IMR-90 (cell line): ENCODE measurements around the gene TENM4. TPM values are rescaled to one million over a fixed set of nuclear protein-coding genes. Genes with fewer than 3 reads are reported as not detected.

Source experiments
- ATAC-seq: fragments of 200-7000 bp; cut with Tn5 transposase; 2 replicates; pipeline ENCODE4 v1.9.1; 2020; ENCODE audit warnings: low read depth, mild to moderate bottlenecking, moderate library complexity
- BruUV-seq: library from RNA; stranded (reverse); fragments of 400-500 nt; replicated peaks from 2 replicates; lab custom pipeline; 2021; lab: Mats Ljungman, UMichigan
- CTCF ChIA-PET: fragments of 300-600 bp; formaldehyde crosslinking; extraction: SDS; loops from one replicate; lab custom pipeline; 2021; ENCODE audit warnings: antibody characterized with exemption; lab: Yijun Ruan, JAX
- POLR2A ChIA-PET: fragments of 300-600 bp; sonication (Branson Sonifier 250); formaldehyde crosslinking; loops from one replicate; lab custom pipeline; 2022; ENCODE audit warnings: antibody characterized with exemption; ENCODE audit not compliant: unreplicated experiment; lab: Charles Lee
- DNase-seq: peaks from one replicate; pipeline ENCODE4 v3.0.0; 2013
- H2AFZ ChIP-seq: replicated peaks from 2 replicates; pipeline ENCODE3; 2013; ENCODE audit warnings: low read length, mild to moderate bottlenecking; ENCODE audit not compliant: poor library complexity
- H2AK5ac ChIP-seq: 2 replicates; pipeline ENCODE4 v1.6.1; 2013; ENCODE audit warnings: low read depth, low read length, inconsistent platforms
- H2AK9ac ChIP-seq: replicated peaks from 2 replicates; pipeline ENCODE3; 2013; ENCODE audit warnings: mild to moderate bottlenecking, low read depth, low read length, moderate library complexity; ENCODE audit not compliant: poor library complexity
- H2BK120ac ChIP-seq: 2 replicates; pipeline ENCODE4 v1.6.1; 2013; ENCODE audit warnings: low read depth, low read length, inconsistent platforms
- H2BK15ac ChIP-seq: 3 replicates; pipeline ENCODE4 v1.6.1; 2013; ENCODE audit warnings: low read depth, low read length, inconsistent platforms
- H2BK20ac ChIP-seq: 2 replicates; pipeline ENCODE4 v1.6.1; 2013; ENCODE audit warnings: low read depth, mild to moderate bottlenecking, inconsistent platforms, low read length, moderate library complexity
- H2BK5ac ChIP-seq: 2 replicates; pipeline ENCODE4 v1.6.1; 2013; ENCODE audit warnings: mild to moderate bottlenecking, low read depth, low read length, inconsistent platforms; ENCODE audit not compliant: poor library complexity, severe bottlenecking
- H3K14ac ChIP-seq: replicated peaks from 2 replicates; pipeline ENCODE4 v1.6.1; 2013; ENCODE audit warnings: low read depth, low read length, inconsistent platforms
- H3K18ac ChIP-seq: 2 replicates; pipeline ENCODE4 v1.6.1; 2013; ENCODE audit warnings: low read depth, low read length, control low read depth
- H3K23ac ChIP-seq: 2 replicates; pipeline ENCODE4 v1.6.1; 2013; ENCODE audit warnings: low read depth, low read length, inconsistent platforms
- H3K27ac ChIP-seq: 2 replicates; pipeline ENCODE4 v1.5.1; 2013; ENCODE audit warnings: mild to moderate bottlenecking, control low read depth, low read length; ENCODE audit not compliant: insufficient read depth
- H3K27me3 ChIP-seq: 2 replicates; pipeline ENCODE4 v1.6.1; 2013; ENCODE audit warnings: low read length; ENCODE audit not compliant: control insufficient read depth, insufficient read depth
- H3K36me3 ChIP-seq: 2 replicates; pipeline ENCODE4 v1.6.1; 2013; ENCODE audit warnings: low read length, mixed read lengths; ENCODE audit not compliant: control insufficient read depth, insufficient read depth
- H3K4ac ChIP-seq: 2 replicates; pipeline ENCODE4 v1.6.1; 2013; ENCODE audit warnings: low read depth, low read length, inconsistent platforms
- H3K4me1 ChIP-seq: 2 replicates; pipeline ENCODE4 v1.6.1; 2013; ENCODE audit warnings: low read length, mixed read lengths; ENCODE audit not compliant: control insufficient read depth, insufficient read depth
- H3K4me2 ChIP-seq: 2 replicates; pipeline ENCODE4 v1.6.1; 2013; ENCODE audit warnings: low read depth, mild to moderate bottlenecking, control low read depth, low read length, moderate library complexity
- H3K4me3 ChIP-seq: 2 replicates; pipeline ENCODE4 v1.5.1; 2013; ENCODE audit warnings: low read depth, mild to moderate bottlenecking, control low read depth, low read length, moderate library complexity; ENCODE audit not compliant: insufficient read depth
- H3K56ac ChIP-seq: 2 replicates; pipeline ENCODE4 v1.6.1; 2013; ENCODE audit warnings: low read length, inconsistent platforms; ENCODE audit not compliant: insufficient read depth; ENCODE audit errors: extremely low read depth
- H3K79me1 ChIP-seq, 2 experiments: 2 replicates each; pipeline ENCODE4 v1.6.1; 2013; ENCODE audit warnings: low read length in 2 of 2, inconsistent platforms in 1 of 2, low read depth in 1 of 2
- H3K9ac ChIP-seq: 2 replicates; pipeline ENCODE4 v1.6.1; 2013; ENCODE audit warnings: low read depth, low read length, control low read depth
- H3K9me1 ChIP-seq: 2 replicates; pipeline ENCODE4 v1.6.1; 2013; ENCODE audit warnings: low read length, inconsistent platforms; ENCODE audit not compliant: insufficient read depth
- H3K9me3 ChIP-seq: 2 replicates; pipeline ENCODE4 v1.6.1; 2013; ENCODE audit warnings: low read length; ENCODE audit not compliant: control insufficient read depth, insufficient read depth
- H4K20me1 ChIP-seq: 2 replicates; pipeline ENCODE4 v1.6.1; 2013; ENCODE audit warnings: low read length, inconsistent platforms; ENCODE audit not compliant: insufficient read depth
- H4K5ac ChIP-seq: 2 replicates; pipeline ENCODE4 v1.6.1; 2013; ENCODE audit warnings: mild to moderate bottlenecking, low read depth, low read length, control low read depth
- H4K8ac ChIP-seq, 2 experiments: 2 replicates each; pipeline ENCODE4 v1.6.1; 2013; ENCODE audit warnings: low read depth in 2 of 2, low read length in 2 of 2, control low read depth in 1 of 2, inconsistent platforms in 1 of 2
- H4K91ac ChIP-seq: 2 replicates; pipeline ENCODE4 v1.6.1; 2013; ENCODE audit warnings: low read depth, low read length, inconsistent platforms; ENCODE audit not compliant: insufficient read depth
- BHLHE40 ChIP-seq: fragments of 150-350 bp; IDR thresholded peaks from 2 replicates; pipeline ENCODE4 v1.6.1; 2016; ENCODE audit warnings: mild to moderate bottlenecking, low read depth, low read length
- CEBPB ChIP-seq: IDR thresholded peaks from 2 replicates; pipeline ENCODE4 v1.6.1; 2012; ENCODE audit warnings: low read depth, low read length, improper control_type of control experiment
- CHD1 ChIP-seq: IDR thresholded peaks from 2 replicates; pipeline ENCODE4 v1.6.1; 2012; ENCODE audit warnings: low read depth, low read length, improper control_type of control experiment
- NFE2L2 ChIP-seq: fragments of 150-350 bp; IDR thresholded peaks from 2 replicates; pipeline ENCODE4 v1.6.1; 2016; ENCODE audit warnings: low read depth, mild to moderate bottlenecking, low read length
- WGBS, 2 experiments: methylation state at CpG; one replicate each; pipeline versions ENCODE4 v1.1.5 to v1.1.7; 2013; ENCODE audit warnings: missing lambda C conversion rate in 2 of 2; ENCODE audit not compliant: insufficient read length in 1 of 2; ENCODE audit errors: extremely low coverage in 2 of 2; 5-methylcytosine and 5-hydroxymethylcytosine counted together
- dilution Hi-C: fragments of 300-500 bp; cut with HindIII; formaldehyde crosslinking; loops from one replicate; pipeline ENCODE4 v1.14.3; 2018; ENCODE audit warnings: low sequenced_read_pairs; ENCODE audit not compliant: unreplicated experiment
- in situ Hi-C: fragments of 300-500 bp; cut with MboI; formaldehyde crosslinking; loops from 3 replicates; pipeline ENCODE4 v1.14.3; 2019; ENCODE audit warnings: low sequenced_read_pairs, inconsistent platforms, mixed read lengths
- intact Hi-C: fragments of 100-400 bp; cut with micrococcal nuclease; formaldehyde crosslinking; loops from 2 replicates; pipeline ENCODE4 v1.10.0; 2022
- polyA plus RNA-seq, 3 experiments: library from polyadenylated mRNA; depleted of rRNA; stranded (reverse); fragments of >200 nt; gene quantifications; 2 replicates each; pipeline ENCODE4 v1.2.3, GENCODE V29; 2012; ENCODE audit warnings: low replicate concordance in 1 of 3
- total RNA-seq: library from RNA; depleted of rRNA; stranded (reverse); fragments of >200 nt; gene quantifications from 2 replicates; pipeline ENCODE4 v1.2.3, GENCODE V29; 2012

Gene TENM4
- total and polyA plus RNA-seq, 2 of the 4 experiments (the other 2 are of a cell fraction), result 7.4 to 9.0 TPM

DNA sequence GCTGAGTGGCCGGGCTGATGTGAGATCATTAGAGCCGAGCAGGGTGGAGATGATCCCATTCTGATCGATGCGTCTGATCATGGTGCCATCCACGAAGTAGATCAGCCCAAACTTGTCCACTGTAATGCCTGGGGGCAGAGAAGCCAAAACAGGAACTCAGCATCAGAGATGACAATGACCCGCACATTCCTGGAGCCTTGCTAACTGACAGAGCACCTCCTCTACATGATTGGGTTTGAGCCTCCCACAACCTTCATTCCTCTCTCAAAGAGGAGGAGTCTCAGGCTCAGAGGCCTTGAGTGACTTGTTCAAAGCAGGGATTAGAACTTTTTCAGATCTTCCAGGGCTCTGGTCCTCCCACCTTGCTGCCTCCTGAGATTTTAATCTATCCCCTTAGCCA, 732.4 kb downstream of the TENM4 start:
- no peak overlapping the region for H3K18ac ChIP-seq
- WGBS, 2 experiments, result 97% methylated on average over 4 of the region's 6 CpGs; no CpG with 5 or more reads in 1 of the 2 experiments
- H3K79me1 ChIP-seq, result no peaks in the 10 kb centered on the region
- no peak overlapping the region for H4K5ac ChIP-seq
- no TSS peak for BruUV-seq
- CTCF ChIA-PET, result interaction anchor here (0.6 kb wide), 2 partner anchors 84 to 1240 kb away, joined by 4 to 8 read pairs; no protein-coding TSS in a partner anchor
- peak overlapping the region in 1 of 2 experiments; percentile 15; a peak in 2 of 4 replicates for H4K8ac ChIP-seq
- no peak overlapping the region for H2AK9ac ChIP-seq
- no peak overlapping the region for H3K4ac ChIP-seq
- H4K20me1 ChIP-seq, result no peaks in the 10 kb centered on the region
- H3K27me3 ChIP-seq, result no peaks in the 10 kb centered on the region
- POLR2A ChIA-PET, result no interaction called here
- ATAC-seq, result peak; percentile 81
- H3K14ac ChIP-seq, result peak overlapping the region; percentile 57; the same call in 1 of the 2 replicates
- no peak overlapping the region for H3K27ac ChIP-seq
- H2BK15ac ChIP-seq, result no peak overlapping the region
- H3K9ac ChIP-seq, result no peak overlapping the region
- H2BK5ac ChIP-seq, result no peak overlapping the region
- no peaks in the 10 kb centered on the region for H3K9me1 ChIP-seq
- H3K36me3 ChIP-seq, result peaks cover 6% of the 10 kb centered on the region; the same call in 1 of the 2 replicates
- intact Hi-C loops, result no loop called here
- TF ChIP-seq CEBPB (no peak), NFE2L2 (no peak), CHD1 (no peak), BHLHE40 (no peak)
- no peak overlapping the region for H2BK120ac ChIP-seq
- H3K4me2 ChIP-seq, result no peak overlapping the region
- no peak overlapping the region for H3K23ac ChIP-seq
- peak overlapping the region; percentile 35 for H2AFZ ChIP-seq
- no peak overlapping the region for H3K4me3 ChIP-seq
- H3K4me1 ChIP-seq, result no peaks in the 10 kb centered on the region
- no peak overlapping the region for H4K91ac ChIP-seq
- no peak overlapping the region for H3K56ac ChIP-seq
- H3K9me3 ChIP-seq, result no peaks in the 10 kb centered on the region
- H2BK20ac ChIP-seq, result peak overlapping the region; percentile 66; the same call in 1 of the 2 replicates
- no peak overlapping the region for H2AK5ac ChIP-seq
- in situ Hi-C loops, result no loop called here
- peak; percentile 39 for DNase-seq
- dilution Hi-C loops, result no loop called here
